IMR-90 (cell line): Measurements from ENCODE around the gene ANO2. TPM values are rescaled to one million over a fixed set of nuclear protein-coding genes. Genes with fewer than 3 reads are reported as not detected.

ENCODE experiments used
- ATAC-seq: fragments of 200-7000 bp; cut with Tn5 transposase; 2 replicates; pipeline ENCODE4 v1.9.1; 2020; ENCODE audit warnings: low read depth, mild to moderate bottlenecking, moderate library complexity
- BruUV-seq: library from RNA; stranded (reverse); fragments of 400-500 nt; replicated peaks from 2 replicates; lab custom pipeline; 2021; lab: Mats Ljungman, UMichigan
- CTCF ChIA-PET: fragments of 300-600 bp; formaldehyde crosslinking; extraction: SDS; loops from one replicate; lab custom pipeline; 2021; ENCODE audit warnings: antibody characterized with exemption; lab: Yijun Ruan, JAX
- POLR2A ChIA-PET: fragments of 300-600 bp; sonication (Branson Sonifier 250); formaldehyde crosslinking; loops from one replicate; lab custom pipeline; 2022; ENCODE audit warnings: antibody characterized with exemption; ENCODE audit not compliant: unreplicated experiment; lab: Charles Lee
- DNase-seq: peaks from one replicate; pipeline ENCODE4 v3.0.0; 2013
- H2AFZ ChIP-seq: replicated peaks from 2 replicates; pipeline ENCODE3; 2013; ENCODE audit warnings: low read length, mild to moderate bottlenecking; ENCODE audit not compliant: poor library complexity
- H2AK5ac ChIP-seq: 2 replicates; pipeline ENCODE4 v1.6.1; 2013; ENCODE audit warnings: low read depth, low read length, inconsistent platforms
- H2AK9ac ChIP-seq: replicated peaks from 2 replicates; pipeline ENCODE3; 2013; ENCODE audit warnings: mild to moderate bottlenecking, low read depth, low read length, moderate library complexity; ENCODE audit not compliant: poor library complexity
- H2BK120ac ChIP-seq: 2 replicates; pipeline ENCODE4 v1.6.1; 2013; ENCODE audit warnings: low read depth, low read length, inconsistent platforms
- H2BK15ac ChIP-seq: 3 replicates; pipeline ENCODE4 v1.6.1; 2013; ENCODE audit warnings: low read depth, low read length, inconsistent platforms
- H2BK20ac ChIP-seq: 2 replicates; pipeline ENCODE4 v1.6.1; 2013; ENCODE audit warnings: low read depth, mild to moderate bottlenecking, inconsistent platforms, low read length, moderate library complexity
- H2BK5ac ChIP-seq: 2 replicates; pipeline ENCODE4 v1.6.1; 2013; ENCODE audit warnings: mild to moderate bottlenecking, low read depth, low read length, inconsistent platforms; ENCODE audit not compliant: poor library complexity, severe bottlenecking
- H3K14ac ChIP-seq: replicated peaks from 2 replicates; pipeline ENCODE4 v1.6.1; 2013; ENCODE audit warnings: low read depth, low read length, inconsistent platforms
- H3K18ac ChIP-seq: 2 replicates; pipeline ENCODE4 v1.6.1; 2013; ENCODE audit warnings: low read depth, low read length, control low read depth
- H3K23ac ChIP-seq: 2 replicates; pipeline ENCODE4 v1.6.1; 2013; ENCODE audit warnings: low read depth, low read length, inconsistent platforms
- H3K27ac ChIP-seq: 2 replicates; pipeline ENCODE4 v1.5.1; 2013; ENCODE audit warnings: mild to moderate bottlenecking, control low read depth, low read length; ENCODE audit not compliant: insufficient read depth
- H3K27me3 ChIP-seq: 2 replicates; pipeline ENCODE4 v1.6.1; 2013; ENCODE audit warnings: low read length; ENCODE audit not compliant: control insufficient read depth, insufficient read depth
- H3K36me3 ChIP-seq: 2 replicates; pipeline ENCODE4 v1.6.1; 2013; ENCODE audit warnings: low read length, mixed read lengths; ENCODE audit not compliant: control insufficient read depth, insufficient read depth
- H3K4ac ChIP-seq: 2 replicates; pipeline ENCODE4 v1.6.1; 2013; ENCODE audit warnings: low read depth, low read length, inconsistent platforms
- H3K4me1 ChIP-seq: 2 replicates; pipeline ENCODE4 v1.6.1; 2013; ENCODE audit warnings: low read length, mixed read lengths; ENCODE audit not compliant: control insufficient read depth, insufficient read depth
- H3K4me2 ChIP-seq: 2 replicates; pipeline ENCODE4 v1.6.1; 2013; ENCODE audit warnings: low read depth, mild to moderate bottlenecking, control low read depth, low read length, moderate library complexity
- H3K4me3 ChIP-seq: 2 replicates; pipeline ENCODE4 v1.5.1; 2013; ENCODE audit warnings: low read depth, mild to moderate bottlenecking, control low read depth, low read length, moderate library complexity; ENCODE audit not compliant: insufficient read depth
- H3K56ac ChIP-seq: 2 replicates; pipeline ENCODE4 v1.6.1; 2013; ENCODE audit warnings: low read length, inconsistent platforms; ENCODE audit not compliant: insufficient read depth; ENCODE audit errors: extremely low read depth
- H3K79me1 ChIP-seq, 2 experiments: 2 replicates each; pipeline ENCODE4 v1.6.1; 2013; ENCODE audit warnings: low read length in 2 of 2, inconsistent platforms in 1 of 2, low read depth in 1 of 2
- H3K9ac ChIP-seq: 2 replicates; pipeline ENCODE4 v1.6.1; 2013; ENCODE audit warnings: low read depth, low read length, control low read depth
- H3K9me1 ChIP-seq: 2 replicates; pipeline ENCODE4 v1.6.1; 2013; ENCODE audit warnings: low read length, inconsistent platforms; ENCODE audit not compliant: insufficient read depth
- H3K9me3 ChIP-seq: 2 replicates; pipeline ENCODE4 v1.6.1; 2013; ENCODE audit warnings: low read length; ENCODE audit not compliant: control insufficient read depth, insufficient read depth
- H4K20me1 ChIP-seq: 2 replicates; pipeline ENCODE4 v1.6.1; 2013; ENCODE audit warnings: low read length, inconsistent platforms; ENCODE audit not compliant: insufficient read depth
- H4K5ac ChIP-seq: 2 replicates; pipeline ENCODE4 v1.6.1; 2013; ENCODE audit warnings: mild to moderate bottlenecking, low read depth, low read length, control low read depth
- H4K8ac ChIP-seq, 2 experiments: 2 replicates each; pipeline ENCODE4 v1.6.1; 2013; ENCODE audit warnings: low read depth in 2 of 2, low read length in 2 of 2, control low read depth in 1 of 2, inconsistent platforms in 1 of 2
- H4K91ac ChIP-seq: 2 replicates; pipeline ENCODE4 v1.6.1; 2013; ENCODE audit warnings: low read depth, low read length, inconsistent platforms; ENCODE audit not compliant: insufficient read depth
- BHLHE40 ChIP-seq: fragments of 150-350 bp; IDR thresholded peaks from 2 replicates; pipeline ENCODE4 v1.6.1; 2016; ENCODE audit warnings: mild to moderate bottlenecking, low read depth, low read length
- CEBPB ChIP-seq: IDR thresholded peaks from 2 replicates; pipeline ENCODE4 v1.6.1; 2012; ENCODE audit warnings: low read depth, low read length, improper control_type of control experiment
- CHD1 ChIP-seq: IDR thresholded peaks from 2 replicates; pipeline ENCODE4 v1.6.1; 2012; ENCODE audit warnings: low read depth, low read length, improper control_type of control experiment
- CTCF ChIP-seq: conservative IDR thresholded peaks from 2 replicates; pipeline ENCODE4 v1.5.1; 2012; ENCODE audit warnings: mild to moderate bottlenecking, low read depth, low read length, improper control_type of control experiment
- FOS ChIP-seq: fragments of 150-350 bp; IDR thresholded peaks from 2 replicates; pipeline ENCODE4 v1.6.1; 2016; ENCODE audit warnings: low read depth, low read length
- MAFK ChIP-seq: IDR thresholded peaks from 2 replicates; pipeline ENCODE4 v1.6.1; 2012; ENCODE audit warnings: low read depth, low read length, improper control_type of control experiment
- MAZ ChIP-seq: IDR thresholded peaks from 2 replicates; pipeline ENCODE4 v1.6.1; 2012; ENCODE audit warnings: low read depth, mild to moderate bottlenecking, low read length, improper control_type of control experiment, moderate library complexity, borderline replicate concordance
- MXI1 ChIP-seq: IDR thresholded peaks from 2 replicates; pipeline ENCODE4 v1.6.1; 2012; ENCODE audit warnings: low read depth, mild to moderate bottlenecking, low read length, moderate library complexity, borderline replicate concordance
- NFE2L2 ChIP-seq: fragments of 150-350 bp; IDR thresholded peaks from 2 replicates; pipeline ENCODE4 v1.6.1; 2016; ENCODE audit warnings: low read depth, mild to moderate bottlenecking, low read length
- POLR2A ChIP-seq: IDR thresholded peaks from 2 replicates; pipeline ENCODE4 v1.6.1; 2012; ENCODE audit warnings: mild to moderate bottlenecking, low read depth, low read length
- RAD21 ChIP-seq: IDR thresholded peaks from 2 replicates; pipeline ENCODE4 v1.6.1; 2012; ENCODE audit warnings: low read length, improper control_type of control experiment
- RCOR1 ChIP-seq: IDR thresholded peaks from 2 replicates; pipeline ENCODE4 v1.6.1; 2012; ENCODE audit warnings: mild to moderate bottlenecking, low read length, improper control_type of control experiment; ENCODE audit not compliant: insufficient replicate concordance
- RFX5 ChIP-seq: IDR thresholded peaks from 2 replicates; pipeline ENCODE4 v1.8.0; 2012; ENCODE audit warnings: low read depth, mild to moderate bottlenecking, low read length, moderate library complexity
- SMC3 ChIP-seq: fragments of 150-350 bp; IDR thresholded peaks from 2 replicates; pipeline ENCODE4 v1.6.1; 2016; ENCODE audit warnings: low read depth, mild to moderate bottlenecking, antibody characterized with exemption, low read length, moderate library complexity
- WGBS, 2 experiments: methylation state at CpG; one replicate each; pipeline versions ENCODE4 v1.1.5 to v1.1.7; 2013; ENCODE audit warnings: missing lambda C conversion rate in 2 of 2; ENCODE audit not compliant: insufficient read length in 1 of 2; ENCODE audit errors: extremely low coverage in 2 of 2; 5-methylcytosine and 5-hydroxymethylcytosine counted together
- dilution Hi-C: fragments of 300-500 bp; cut with HindIII; formaldehyde crosslinking; loops from one replicate; pipeline ENCODE4 v1.14.3; 2018; ENCODE audit warnings: low sequenced_read_pairs; ENCODE audit not compliant: unreplicated experiment
- in situ Hi-C: fragments of 300-500 bp; cut with MboI; formaldehyde crosslinking; loops from 3 replicates; pipeline ENCODE4 v1.14.3; 2019; ENCODE audit warnings: low sequenced_read_pairs, inconsistent platforms, mixed read lengths
- intact Hi-C: fragments of 100-400 bp; cut with micrococcal nuclease; formaldehyde crosslinking; loops from 2 replicates; pipeline ENCODE4 v1.10.0; 2022
- polyA plus RNA-seq, 3 experiments: library from polyadenylated mRNA; depleted of rRNA; stranded (reverse); fragments of >200 nt; gene quantifications; 2 replicates each; pipeline ENCODE4 v1.2.3, GENCODE V29; 2012; ENCODE audit warnings: low replicate concordance in 1 of 3
- total RNA-seq: library from RNA; depleted of rRNA; stranded (reverse); fragments of >200 nt; gene quantifications from 2 replicates; pipeline ENCODE4 v1.2.3, GENCODE V29; 2012
- TF ChIP-seq, protein P1 (sequence below): fragments of 150-350 bp; IDR thresholded peaks from 2 replicates; pipeline ENCODE4 v1.6.1; 2017; ENCODE audit warnings: mild to moderate bottlenecking, antibody characterized with exemption, low read length, low read depth
- TF ChIP-seq, protein P2 (sequence below): fragments of 150-350 bp; IDR thresholded peaks from 2 replicates; pipeline ENCODE4 v1.6.1; 2016; ENCODE audit warnings: low read depth, mild to moderate bottlenecking, low read length, moderate library complexity, borderline replicate concordance

The ANO2 gene
- total and polyA plus RNA-seq, 2 of the 4 experiments (the other 2 are of a cell fraction): 0.22 TPM; not detected in 1

- 50% methylated on average over 1 of the region's 2 CpGs; no CpG with 5 or more reads in 1 of the 2 experiments for WGBS, 2 experiments
- Histone ChIP-seq H2AK5ac (no peak overlapping the region), H4K5ac (no peak overlapping the region), H3K79me1 (no peaks in the 10 kb centered on the region), H3K4me1 (0 out of 2 replicates have a peak, but pooled peaks cover 2% of the 10 kb centered on the region), H4K8ac (no peak overlapping the region), H3K9me1 (0 out of 2 replicates have a peak, but pooled peaks cover 2% of the 10 kb centered on the region), H3K27ac (no peak overlapping the region), H4K91ac (no peak overlapping the region), H3K36me3 (no peaks in the 10 kb centered on the region), H2AK9ac (no peak overlapping the region), H3K27me3 (peaks cover 59% of the 10 kb centered on the region), H2BK15ac (no peak overlapping the region), H3K18ac (no peak overlapping the region), H3K9ac (no peak overlapping the region), H3K4me3 (no peak overlapping the region), H2BK120ac (no peak overlapping the region), H3K56ac (no peak overlapping the region), H4K20me1 (no peaks in the 10 kb centered on the region), H2AFZ (no peak overlapping the region), H2BK20ac (no peak overlapping the region), H3K23ac (no peak overlapping the region), H3K14ac (no peak overlapping the region), H2BK5ac (no peak overlapping the region), H3K4me2 (no peak overlapping the region), H3K4ac (no peak overlapping the region), H3K9me3 (no peaks in the 10 kb centered on the region; the same call in 1 of the 2 replicates)
- ChIA-PET CTCF (no interaction called here), POLR2A (no interaction called here)
- ATAC-seq: no peak
- in situ Hi-C loops: no loop called here
- TF ChIP-seq NFE2L2: no peak
- TF ChIP-seq RFX5: no peak
- TF ChIP-seq CTCF: no peak
- no peak for TF ChIP-seq RCOR1
- no peak for TF ChIP-seq MAFK
- TF ChIP-seq CEBPB: no peak
- TF ChIP-seq, protein P1, sequence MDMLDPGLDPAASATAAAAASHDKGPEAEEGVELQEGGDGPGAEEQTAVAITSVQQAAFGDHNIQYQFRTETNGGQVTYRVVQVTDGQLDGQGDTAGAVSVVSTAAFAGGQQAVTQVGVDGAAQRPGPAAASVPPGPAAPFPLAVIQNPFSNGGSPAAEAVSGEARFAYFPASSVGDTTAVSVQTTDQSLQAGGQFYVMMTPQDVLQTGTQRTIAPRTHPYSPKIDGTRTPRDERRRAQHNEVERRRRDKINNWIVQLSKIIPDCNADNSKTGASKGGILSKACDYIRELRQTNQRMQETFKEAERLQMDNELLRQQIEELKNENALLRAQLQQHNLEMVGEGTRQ: no peak
- no peak for TF ChIP-seq POLR2A
- no peak for TF ChIP-seq SMC3
- TF ChIP-seq CHD1: no peak
- no peak for TF ChIP-seq RAD21
- no peak for TF ChIP-seq FOS
- TF ChIP-seq, protein P2, sequence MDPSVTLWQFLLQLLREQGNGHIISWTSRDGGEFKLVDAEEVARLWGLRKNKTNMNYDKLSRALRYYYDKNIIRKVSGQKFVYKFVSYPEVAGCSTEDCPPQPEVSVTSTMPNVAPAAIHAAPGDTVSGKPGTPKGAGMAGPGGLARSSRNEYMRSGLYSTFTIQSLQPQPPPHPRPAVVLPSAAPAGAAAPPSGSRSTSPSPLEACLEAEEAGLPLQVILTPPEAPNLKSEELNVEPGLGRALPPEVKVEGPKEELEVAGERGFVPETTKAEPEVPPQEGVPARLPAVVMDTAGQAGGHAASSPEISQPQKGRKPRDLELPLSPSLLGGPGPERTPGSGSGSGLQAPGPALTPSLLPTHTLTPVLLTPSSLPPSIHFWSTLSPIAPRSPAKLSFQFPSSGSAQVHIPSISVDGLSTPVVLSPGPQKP: no peak
- no peak for TF ChIP-seq MAZ
- no peak for TF ChIP-seq BHLHE40
- TF ChIP-seq MXI1: no peak
- DNase-seq: no peak
- dilution Hi-C loops: no loop called here
- intact Hi-C loops: no loop called here
- no TSS peak for BruUV-seq
Measured at GRCh38 chr12:5946388-5946787, 1.3 kb upstream of the ANO2 start.
